Endothelial cell (in vitro differentiated cells): ENCODE data around the gene IPO9. TPM values are rescaled to one million over a fixed set of nuclear protein-coding genes. Genes with fewer than 3 reads are reported as not detected.

Source experiments
- DNase-seq: peaks from one replicate; pipeline ENCODE4 v3.0.0; 2021; ENCODE audit warnings: low spot score
- H3K27ac Mint-ChIP-seq: one replicate; pipeline ENCODE4 v1.8.0; 2021; ENCODE audit warnings: mixed read lengths, inconsistent platforms; ENCODE audit not compliant: unreplicated experiment
- H3K27me3 Mint-ChIP-seq: one replicate; pipeline ENCODE4 v1.8.0; 2021; ENCODE audit warnings: mild to moderate bottlenecking, moderate library complexity, mixed read lengths, inconsistent platforms; ENCODE audit not compliant: unreplicated experiment
- H3K36me3 Mint-ChIP-seq: one replicate; pipeline ENCODE4 v1.8.0; 2021; ENCODE audit warnings: mild to moderate bottlenecking, low read depth, mixed read lengths, inconsistent platforms; ENCODE audit not compliant: unreplicated experiment
- H3K4me1 Mint-ChIP-seq: one replicate; pipeline ENCODE4 v1.8.0; 2021; ENCODE audit warnings: mild to moderate bottlenecking, mixed read lengths, inconsistent platforms; ENCODE audit not compliant: unreplicated experiment
- H3K4me3 Mint-ChIP-seq: one replicate; pipeline ENCODE4 v1.8.0; 2021; ENCODE audit warnings: mild to moderate bottlenecking, mixed read lengths, inconsistent platforms; ENCODE audit not compliant: unreplicated experiment
- H3K9me3 Mint-ChIP-seq: one replicate; pipeline ENCODE4 v1.8.0; 2021; ENCODE audit warnings: mixed read lengths, inconsistent platforms; ENCODE audit not compliant: unreplicated experiment
- CTCF ChIP-seq: fragments of 200-600 bp; sonication (generic); IDR thresholded peaks from one replicate; pipeline ENCODE4 v1.5.0; 2021; ENCODE audit warnings: antibody characterized with exemption; ENCODE audit not compliant: unreplicated experiment
- total RNA-seq: library from RNA; stranded (reverse); fragmentation: NEBNext Ultra II Directional; extraction: Animal tissue kit (Norgen Biotek cat#: 25700); gene quantifications from one replicate; pipeline ENCODE4 v1.2.1, GENCODE V29; 2021; ENCODE audit not compliant: unreplicated experiment

Gene IPO9
- total RNA-seq, 1 donor from 2014 or later: 69.5 TPM

GRCh38 chr1:201883786-201884185, 54.8 kb downstream of the IPO9 start:
- Mint-ChIP-seq H3K27me3 (peaks cover 13% of the 10 kb centered on the region), H3K9me3 (no peaks in the 10 kb centered on the region), H3K4me3 (no peak overlapping the region), H3K4me1 (peaks cover 3% of the 10 kb centered on the region), H3K27ac (no peak overlapping the region), H3K36me3 (no peaks in the 10 kb centered on the region)
- no peak for TF ChIP-seq CTCF
- DNase-seq: no peak

- Mint-ChIP-seq H3K9me3 (no peaks in the 10 kb centered on the region), H3K4me3 (no peak overlapping the region), H3K27me3 (peaks cover 14% of the 10 kb centered on the region), H3K36me3 (no peaks in the 10 kb centered on the region), H3K27ac (no peak overlapping the region), H3K4me1 (peaks cover 3% of the 10 kb centered on the region)
- no peak for DNase-seq
- no peak for TF ChIP-seq CTCF
These were observed 55.5 kb downstream of the IPO9 start for GRCh38 chr1:201884425-201884824.

- Mint-ChIP-seq H3K36me3 (peaks cover 3% of the 10 kb centered on the region), H3K4me3 (no peak overlapping the region), H3K27ac (no peak overlapping the region), H3K9me3 (no peaks in the 10 kb centered on the region), H3K27me3 (peaks cover 20% of the 10 kb centered on the region), H3K4me1 (no peaks in the 10 kb centered on the region)
- no peak for TF ChIP-seq CTCF
- no peak for DNase-seq
These were observed 56.6 kb downstream of the IPO9 start for GRCh38 chr1:201885531-201886075.

- no peaks in the 10 kb centered on the region for H3K4me1 Mint-ChIP-seq
- DNase-seq: no peak
- H3K36me3 Mint-ChIP-seq: peaks cover 5% of the 10 kb centered on the region
- peaks cover 23% of the 10 kb centered on the region for H3K27me3 Mint-ChIP-seq
- H3K27ac Mint-ChIP-seq: peak overlapping the region; percentile 11
- TF ChIP-seq CTCF: no peak
- no peaks in the 10 kb centered on the region for H3K9me3 Mint-ChIP-seq
- H3K4me3 Mint-ChIP-seq: no peak overlapping the region
These were observed 57.3 kb downstream of the IPO9 start for GRCh38 chr1:201886103-201886885.
